Trophoblast cell (in vitro differentiated cells and primary cell): ENCODE data around the gene AP3D1.

Source experiments
- DNase-seq, 2 donors: peaks; one replicate each; pipeline ENCODE4 v3.0.0-alpha.2; 2016
- H2AFZ ChIP-seq: 2 replicates; pipeline ENCODE4 v1.6.1; 2013; ENCODE audit warnings: low read length, moderate library complexity, mild to moderate bottlenecking; ENCODE audit not compliant: insufficient read depth, poor library complexity
- H2AK5ac ChIP-seq: 2 replicates; pipeline ENCODE4 v1.6.1; 2013; ENCODE audit warnings: mild to moderate bottlenecking, low read length
- H2BK120ac ChIP-seq: 2 replicates; pipeline ENCODE4 v1.6.1; 2013; ENCODE audit warnings: low read length, mild to moderate bottlenecking, moderate library complexity; ENCODE audit not compliant: insufficient read depth, poor library complexity
- H2BK12ac ChIP-seq: 2 replicates; pipeline ENCODE4 v1.6.1; 2013; ENCODE audit warnings: mild to moderate bottlenecking, low read length, moderate library complexity
- H2BK5ac ChIP-seq: 2 replicates; pipeline ENCODE4 v1.6.1; 2013; ENCODE audit warnings: low read length, low read depth, moderate library complexity, mild to moderate bottlenecking; ENCODE audit not compliant: poor library complexity
- H3K14ac ChIP-seq: 2 replicates; pipeline ENCODE4 v1.6.1; 2013; ENCODE audit warnings: mild to moderate bottlenecking, low read length
- H3K18ac ChIP-seq: 2 replicates; pipeline ENCODE4 v1.6.1; 2013; ENCODE audit warnings: mild to moderate bottlenecking, low read length
- H3K23ac ChIP-seq: 2 replicates; pipeline ENCODE4 v1.6.1; 2013; ENCODE audit warnings: low read length
- H3K27ac ChIP-seq: 2 replicates; pipeline ENCODE4 v1.5.1; 2013; ENCODE audit warnings: low read depth, mild to moderate bottlenecking, inconsistent platforms, low read length, moderate library complexity
- H3K27me3 ChIP-seq: 2 replicates; pipeline ENCODE4 v1.6.1; 2013; ENCODE audit warnings: inconsistent platforms, mild to moderate bottlenecking, low read length, moderate library complexity; ENCODE audit not compliant: insufficient read depth
- H3K36me3 ChIP-seq, 2 experiments: 1 replicate in 1 of 2; 2 replicates in 1 of 2; pipeline ENCODE4 v1.6.1; 2013; ENCODE audit warnings: low read length in 2 of 2, mild to moderate bottlenecking in 2 of 2, moderate library complexity in 1 of 2; ENCODE audit not compliant: insufficient read depth in 2 of 2, control insufficient read depth in 1 of 2
- H3K4ac ChIP-seq: 2 replicates; pipeline ENCODE4 v1.6.1; 2013; ENCODE audit warnings: low read depth, mild to moderate bottlenecking, low read length, moderate library complexity
- H3K4me1 ChIP-seq, 2 experiments: 1 replicate in 1 of 2; 2 replicates in 1 of 2; pipeline ENCODE4 v1.6.1; 2013; ENCODE audit warnings: low read length in 2 of 2, mild to moderate bottlenecking in 2 of 2, moderate library complexity in 1 of 2; ENCODE audit not compliant: insufficient read depth in 2 of 2, control insufficient read depth in 1 of 2
- H3K4me2 ChIP-seq: 2 replicates; pipeline ENCODE4 v1.6.1; 2013; ENCODE audit warnings: inconsistent platforms, mild to moderate bottlenecking, low read length, moderate library complexity
- H3K4me3 ChIP-seq: 2 replicates; pipeline ENCODE4 v1.5.1; 2013; ENCODE audit warnings: mild to moderate bottlenecking, low read depth, low read length, inconsistent platforms
- H3K79me1 ChIP-seq: one replicate; pipeline ENCODE4 v1.6.1; 2013; ENCODE audit warnings: low read length
- H3K79me2 ChIP-seq: 2 replicates; pipeline ENCODE4 v1.6.1; 2013; ENCODE audit warnings: low read length, mild to moderate bottlenecking; ENCODE audit not compliant: control insufficient read depth, insufficient read depth, poor library complexity
- H3K9ac ChIP-seq: 2 replicates; pipeline ENCODE4 v1.6.1; 2013; ENCODE audit warnings: mild to moderate bottlenecking, low read length
- H3K9me3 ChIP-seq: 2 replicates; pipeline ENCODE4 v1.6.1; 2013; ENCODE audit warnings: low read depth, mild to moderate bottlenecking, control low read depth, inconsistent platforms, low read length; ENCODE audit not compliant: insufficient read depth
- H4K12ac ChIP-seq: 2 replicates; pipeline ENCODE4 v1.6.1; 2013; ENCODE audit warnings: low read depth, mild to moderate bottlenecking, low read length, moderate library complexity
- H4K8ac ChIP-seq: 2 replicates; pipeline ENCODE4 v1.6.1; 2013; ENCODE audit warnings: low read depth, mild to moderate bottlenecking, low read length, moderate library complexity
- H4K91ac ChIP-seq: one replicate; pipeline ENCODE4 v1.6.1; 2013; ENCODE audit warnings: low read depth, mild to moderate bottlenecking, low read length, moderate library complexity
- WGBS: extraction: QIAGEN DNeasy Blood & Tissue Kit; methylation state at CpG from one replicate; pipeline ENCODE4 v1.1.7; 2013; ENCODE audit warnings: missing lambda C conversion rate; ENCODE audit not compliant: insufficient read length, insufficient coverage; ENCODE audit errors: extremely low coverage; 5-methylcytosine and 5-hydroxymethylcytosine counted together

AP3D1 gene

DNA sequence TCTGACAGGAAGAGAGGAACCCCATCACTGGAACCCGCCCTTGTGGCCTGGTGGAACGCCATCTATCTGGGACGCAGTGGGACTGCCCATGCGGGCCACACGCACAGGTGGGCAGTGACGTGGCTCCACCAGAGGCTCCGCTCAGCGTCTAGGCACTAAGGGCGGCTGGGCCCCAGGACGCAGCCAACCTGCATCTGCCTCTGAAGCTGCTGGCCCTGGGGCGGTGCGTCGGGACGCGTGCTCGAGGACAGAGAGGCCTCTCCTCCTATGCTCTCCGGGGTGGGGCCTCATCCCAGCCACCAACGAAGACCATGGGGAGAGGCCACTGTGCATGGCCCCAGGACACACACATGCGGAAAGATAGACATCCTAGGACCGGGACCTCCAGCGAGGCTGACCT is 36.5 kb downstream of the AP3D1 start:
- no peak overlapping the region for H3K18ac ChIP-seq
- no CpG with 5 or more reads among the region's 21 CpGs for WGBS
- no peak overlapping the region for H4K91ac ChIP-seq
- H3K4me3 ChIP-seq, result no peak overlapping the region
- no peak overlapping the region for H4K8ac ChIP-seq
- no peak overlapping the region for H2AFZ ChIP-seq
- H3K27ac ChIP-seq, result no peak overlapping the region
- peaks cover 95% of the 10 kb centered on the region in 2 experiments for H3K36me3 ChIP-seq
- H2BK12ac ChIP-seq, result no peak overlapping the region
- no peak overlapping the region for H3K4ac ChIP-seq
- no peak overlapping the region for H4K12ac ChIP-seq
- H3K27me3 ChIP-seq, result no peaks in the 10 kb centered on the region
- no peak overlapping the region for H3K9ac ChIP-seq
- no peaks in the 10 kb centered on the region for H3K79me1 ChIP-seq
- no peaks in the 10 kb centered on the region for H3K9me3 ChIP-seq
- no peaks in the 10 kb centered on the region for H3K4me1 ChIP-seq
- no peak overlapping the region for H2BK5ac ChIP-seq
- H2BK120ac ChIP-seq, result no peak overlapping the region
- H3K79me2 ChIP-seq, result no peaks in the 10 kb centered on the region
- no peak overlapping the region for H2AK5ac ChIP-seq
- no peak overlapping the region for H3K14ac ChIP-seq
- H3K4me2 ChIP-seq, result no peak overlapping the region
- H3K23ac ChIP-seq, result no peak overlapping the region
- DNase-seq, result no peak

DNA sequence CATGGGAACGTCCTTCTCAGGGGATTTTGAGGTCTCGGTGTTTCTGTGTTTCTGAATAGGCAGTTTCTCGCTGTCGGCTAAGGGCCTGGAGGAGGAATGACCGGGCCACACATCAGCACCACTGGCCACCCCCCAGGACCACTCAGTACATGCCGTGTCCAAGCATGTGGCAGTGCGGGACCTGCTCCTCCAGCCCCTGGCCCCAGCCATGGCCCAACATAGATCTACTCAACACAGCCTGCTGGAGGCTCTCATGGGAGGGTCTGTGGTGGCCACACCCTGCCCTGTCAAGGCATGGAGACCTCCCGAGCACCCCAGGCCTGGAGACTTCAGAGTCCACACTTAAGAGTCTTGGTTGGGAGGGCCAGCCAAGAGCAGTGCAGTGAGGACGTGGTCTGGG is 37.1 kb downstream of the AP3D1 start:
- Histone ChIP-seq H3K9ac (no peak overlapping the region), H2AFZ (no peak overlapping the region), H2BK5ac (no peak overlapping the region), H3K23ac (no peak overlapping the region), H3K18ac (no peak overlapping the region), H2BK120ac (no peak overlapping the region), H4K91ac (no peak overlapping the region), H3K4me2 (no peak overlapping the region), H2AK5ac (no peak overlapping the region), H3K79me2 (no peaks in the 10 kb centered on the region), H3K4me3 (no peak overlapping the region), H3K9me3 (no peaks in the 10 kb centered on the region), H3K79me1 (no peaks in the 10 kb centered on the region), H3K36me3 (peaks cover 98 to 99% of the 10 kb centered on the region in 2 experiments), H3K27me3 (no peaks in the 10 kb centered on the region), H4K12ac (no peak overlapping the region), H2BK12ac (no peak overlapping the region), H3K27ac (no peak overlapping the region), H3K4me1 (no peaks in the 10 kb centered on the region), H4K8ac (no peak overlapping the region), H3K14ac (no peak overlapping the region), H3K4ac (no peak overlapping the region)
- no CpG with 5 or more reads among the region's 9 CpGs for WGBS
- DNase-seq, result no peak

- Histone ChIP-seq H3K9ac (no peak overlapping the region), H3K4me1 (no peaks in the 10 kb centered on the region), H2BK5ac (no peak overlapping the region), H4K8ac (no peak overlapping the region), H3K9me3 (no peaks in the 10 kb centered on the region), H3K4ac (no peak overlapping the region), H2BK120ac (no peak overlapping the region), H3K79me2 (no peaks in the 10 kb centered on the region), H3K27me3 (no peaks in the 10 kb centered on the region), H4K12ac (no peak overlapping the region), H3K23ac (no peak overlapping the region), H2AFZ (no peak overlapping the region), H3K79me1 (no peaks in the 10 kb centered on the region), H3K4me3 (no peak overlapping the region), H3K18ac (no peak overlapping the region), H3K27ac (no peak overlapping the region), H3K4me2 (no peak overlapping the region), H2AK5ac (no peak overlapping the region), H3K14ac (no peak overlapping the region), H3K36me3 (peaks cover 98 to 100% of the 10 kb centered on the region in 2 experiments), H4K91ac (no peak overlapping the region), H2BK12ac (no peak overlapping the region)
- WGBS, result no CpG with 5 or more reads among the region's 24 CpGs
- DNase-seq, result no peak
These were observed 37.7 kb downstream of the AP3D1 start for GRCh38 chr19:2113439-2114211.

- no CpG with 5 or more reads among the region's 23 CpGs for WGBS
These were observed 38.6 kb downstream of the AP3D1 start for GRCh38 chr19:2112516-2113320.

More at GRCh38 chr19:2112516-2113320, 38.6 kb downstream of the AP3D1 start:
- Histone ChIP-seq H3K36me3 (peaks cover 95 to 99% of the 10 kb centered on the region in 2 experiments), H3K9me3 (no peaks in the 10 kb centered on the region), H3K27me3 (no peaks in the 10 kb centered on the region), H2BK5ac (no peak overlapping the region), H3K4me3 (no peak overlapping the region), H3K79me1 (no peaks in the 10 kb centered on the region), H2AK5ac (no peak overlapping the region), H3K23ac (no peak overlapping the region), H3K27ac (no peak overlapping the region), H4K91ac (no peak overlapping the region), H2BK120ac (no peak overlapping the region), H3K14ac (no peak overlapping the region), H3K4me2 (no peak overlapping the region), H3K18ac (no peak overlapping the region), H4K12ac (no peak overlapping the region), H2BK12ac (no peak overlapping the region), H3K4me1 (no peaks in the 10 kb centered on the region), H2AFZ (no peak overlapping the region), H3K79me2 (no peaks in the 10 kb centered on the region), H3K9ac (no peak overlapping the region), H4K8ac (no peak overlapping the region), H3K4ac (no peak overlapping the region)
- DNase-seq, result no peak
